AG09309 (cell line): ENCODE data around the gene DHX35.

Source experiments
- DNase-seq: peaks from one replicate; pipeline ENCODE4 v3.0.0-alpha.2; 2010; ENCODE audit warnings: low read depth
- H3K4me3 ChIP-seq: 2 replicates; pipeline ENCODE4 v1.5.1; 2011; ENCODE audit warnings: mild to moderate bottlenecking, low read depth, low read length, moderate library complexity; ENCODE audit not compliant: control insufficient read depth
- TF ChIP-seq, protein P1 (sequence below): IDR thresholded peaks from 2 replicates; pipeline ENCODE4 v1.5.1; 2011; ENCODE audit warnings: mild to moderate bottlenecking, low read depth, low read length, inconsistent platforms; ENCODE audit not compliant: insufficient read depth, control insufficient read depth; ENCODE audit errors: missing control alignments

DHX35 gene

GRCh38 chr20:38937978-38938473, 24.1 kb upstream of the DHX35 start:
- DNase-seq = no peak
- TF ChIP-seq, protein P1, sequence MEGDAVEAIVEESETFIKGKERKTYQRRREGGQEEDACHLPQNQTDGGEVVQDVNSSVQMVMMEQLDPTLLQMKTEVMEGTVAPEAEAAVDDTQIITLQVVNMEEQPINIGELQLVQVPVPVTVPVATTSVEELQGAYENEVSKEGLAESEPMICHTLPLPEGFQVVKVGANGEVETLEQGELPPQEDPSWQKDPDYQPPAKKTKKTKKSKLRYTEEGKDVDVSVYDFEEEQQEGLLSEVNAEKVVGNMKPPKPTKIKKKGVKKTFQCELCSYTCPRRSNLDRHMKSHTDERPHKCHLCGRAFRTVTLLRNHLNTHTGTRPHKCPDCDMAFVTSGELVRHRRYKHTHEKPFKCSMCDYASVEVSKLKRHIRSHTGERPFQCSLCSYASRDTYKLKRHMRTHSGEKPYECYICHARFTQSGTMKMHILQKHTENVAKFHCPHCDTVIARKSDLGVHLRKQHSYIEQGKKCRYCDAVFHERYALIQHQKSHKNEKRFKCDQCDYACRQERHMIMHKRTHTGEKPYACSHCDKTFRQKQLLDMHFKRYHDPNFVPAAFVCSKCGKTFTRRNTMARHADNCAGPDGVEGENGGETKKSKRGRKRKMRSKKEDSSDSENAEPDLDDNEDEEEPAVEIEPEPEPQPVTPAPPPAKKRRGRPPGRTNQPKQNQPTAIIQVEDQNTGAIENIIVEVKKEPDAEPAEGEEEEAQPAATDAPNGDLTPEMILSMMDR = no peak
- H3K4me3 ChIP-seq = no peak overlapping the region

DNA sequence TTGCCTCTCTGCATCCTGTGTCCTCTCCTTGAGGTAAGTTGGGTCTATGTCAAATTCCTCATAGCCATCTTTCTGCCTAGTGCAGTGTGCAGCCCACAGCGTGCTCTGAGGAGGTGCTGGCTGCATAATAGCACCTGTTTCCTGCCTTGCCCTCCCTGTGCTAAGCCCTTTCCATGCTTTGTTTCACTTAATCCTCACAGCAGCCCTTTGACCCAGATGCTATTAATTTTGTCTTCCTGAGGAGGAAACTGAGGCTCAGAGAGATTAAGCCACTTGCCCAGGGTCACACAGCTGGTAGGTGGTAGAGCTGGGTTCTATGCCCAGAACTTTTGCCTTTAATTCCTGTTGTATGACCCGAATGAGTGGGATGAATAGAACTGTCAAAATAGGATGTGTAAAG, 22.5 kb upstream of the DHX35 start:
- TF ChIP-seq, protein P1 = no peak

GRCh38 chr20:38940644-38941043, 21.5 kb upstream of the DHX35 start:
- H3K4me3 ChIP-seq = no peak overlapping the region
- no peak for DNase-seq
- TF ChIP-seq, protein P1 = no peak

More for the DNA sequence above, 22.5 kb upstream of the DHX35 start:
- no peak for DNase-seq
- no peak overlapping the region for H3K4me3 ChIP-seq

GRCh38 chr20:38941726-38942389, 20.3 kb upstream of the DHX35 start:
- TF ChIP-seq, protein P1 = no peak
- DNase-seq = no peak
- H3K4me3 ChIP-seq = no peak overlapping the region

DNA sequence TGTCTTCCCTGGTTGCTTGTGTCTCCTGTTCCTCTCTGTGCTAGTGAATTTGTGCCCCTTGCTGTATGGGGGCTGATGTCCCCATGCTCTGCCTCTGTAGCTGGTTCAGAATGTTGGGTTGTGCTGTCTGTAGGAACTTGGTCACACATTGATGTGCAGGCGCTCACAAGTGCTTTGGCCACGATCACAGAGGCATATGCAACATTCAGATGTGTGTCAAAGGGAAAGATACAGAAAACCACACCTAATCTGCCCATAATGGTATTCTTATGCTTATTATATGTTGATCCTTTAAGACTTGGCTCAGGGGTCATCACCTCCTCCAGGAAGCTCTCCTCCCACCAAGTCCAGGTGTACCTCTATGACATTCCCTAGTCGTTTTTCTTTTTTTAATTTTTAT, 17.1 kb upstream of the DHX35 start:
- no peak for DNase-seq
- TF ChIP-seq, protein P1 = no peak
- H3K4me3 ChIP-seq = no peak overlapping the region

DNA sequence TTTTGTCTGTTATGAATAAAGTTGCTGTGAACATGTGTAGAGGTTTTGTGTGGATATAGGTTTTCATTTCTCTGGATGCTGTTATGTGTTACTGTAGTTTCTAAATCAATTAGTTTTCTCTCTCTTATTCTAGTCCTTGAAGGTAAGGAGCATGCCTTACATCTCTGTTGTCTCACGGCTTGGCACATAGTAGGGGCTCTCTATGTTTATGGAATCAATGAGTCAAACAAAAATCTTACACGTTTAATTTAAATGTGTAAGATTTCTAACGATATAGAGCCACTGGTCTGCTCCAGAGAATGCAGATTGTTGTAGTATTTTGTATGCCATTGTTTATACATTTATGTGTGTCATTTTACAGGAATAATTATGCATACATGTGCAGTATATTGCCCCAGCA, 15.3 kb upstream of the DHX35 start:
- no peak overlapping the region for H3K4me3 ChIP-seq
- no peak for DNase-seq
- TF ChIP-seq, protein P1 = no peak
